Stimulated activated CD4-positive, alpha-beta T cell treated with anti-CD3 and anti-CD28 coated beads, Interleukin-15, amount 100 ng/mL, for 24 hours (primary cell): ENCODE results near the gene QSOX1.
"Not testable (repeated sequence)": the region's sequence is repeated elsewhere in the genome, so short reads cannot be mapped to it uniquely, and the experiment has no call there.

Source experiments
- DNase-seq: peaks from one replicate; pipeline ENCODE4 v3.0.0-alpha.2; 2020

The QSOX1 gene

GRCh38 chr1:180192172-180192571 is 37.5 kb downstream of the QSOX1 start:
- DNase-seq = no peak

GRCh38 chr1:180193141-180194047 is 38.7 kb downstream of the QSOX1 start:
- no peak for DNase-seq

- no peak for DNase-seq
These were observed 39.4 kb downstream of the QSOX1 start for GRCh38 chr1:180194048-180194425.

GRCh38 chr1:180194546-180195207 is 40.0 kb downstream of the QSOX1 start:
- no peak for DNase-seq

- no peak for DNase-seq
These were observed 40.7 kb downstream of the QSOX1 start for GRCh38 chr1:180195401-180195800.

GRCh38 chr1:180195916-180196315 is 41.2 kb downstream of the QSOX1 start:
- DNase-seq = no peak

GRCh38 chr1:180196436-180197003 is 41.9 kb downstream of the QSOX1 start:
- DNase-seq = no peak

- DNase-seq = no peak
These were observed 42.6 kb downstream of the QSOX1 start for GRCh38 chr1:180197231-180197630.

GRCh38 chr1:180198196-180198595 is 43.5 kb downstream of the QSOX1 start:
- no peak for DNase-seq

GRCh38 chr1:180198611-180199010 is 43.9 kb downstream of the QSOX1 start:
- DNase-seq = no peak

- no peak for DNase-seq
These were observed 44.3 kb downstream of the QSOX1 start for GRCh38 chr1:180199018-180199417.

GRCh38 chr1:180201451-180202200 is 47.0 kb downstream of the QSOX1 start:
- DNase-seq = no peak

GRCh38 chr1:180202588-180202987 is 47.9 kb downstream of the QSOX1 start:
- not testable (repeated sequence) for DNase-seq

- no peak for DNase-seq
These were observed 49.6 kb downstream of the QSOX1 start for GRCh38 chr1:180204231-180204630.

GRCh38 chr1:180206581-180206980 is 51.9 kb downstream of the QSOX1 start:
- DNase-seq = no peak

GRCh38 chr1:180208264-180208663 is 53.6 kb downstream of the QSOX1 start:
- no peak for DNase-seq

GRCh38 chr1:180210008-180210620 is 55.4 kb downstream of the QSOX1 start:
- no peak for DNase-seq

GRCh38 chr1:180211156-180211859 is 56.6 kb downstream of the QSOX1 start:
- DNase-seq = no peak

- no peak for DNase-seq
These were observed 57.2 kb downstream of the QSOX1 start for GRCh38 chr1:180211860-180212229.

GRCh38 chr1:180213401-180214170 is 58.9 kb downstream of the QSOX1 start:
- DNase-seq = peak; percentile 69
